ENCODE data around the gene IGSF9. TPM values are rescaled to one million over a fixed set of nuclear protein-coding genes. Genes with fewer than 3 reads are reported as not detected.

IGSF9 gene
- total and polyA plus RNA-seq, 8 donors, result 2.0 to 36.2 (median 7.8) TPM

DNA sequence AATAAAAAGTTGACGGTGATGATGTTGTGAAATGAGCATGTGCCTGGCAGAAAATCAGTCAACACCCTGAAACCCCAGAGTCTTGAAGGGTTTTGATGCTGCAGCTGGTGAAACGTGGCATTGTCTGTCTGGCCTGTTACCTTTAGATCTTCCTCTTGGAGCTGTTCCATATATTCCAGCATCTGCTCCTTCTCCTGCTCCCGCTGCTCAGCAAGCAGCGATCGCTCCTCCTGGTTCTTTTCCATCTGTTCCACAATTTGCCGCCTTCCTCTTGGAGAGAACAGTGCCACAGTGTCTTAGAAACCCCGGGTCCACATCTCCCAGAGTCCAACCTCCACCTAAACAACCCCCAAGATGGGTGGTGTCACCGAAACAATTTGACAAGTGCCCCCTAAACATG lies 61.1 kb downstream of the IGSF9 start:
- TF ChIP-seq EP300 (IDR thresholded peaks at IDR 0.05) (no peak), POLR2A (IDR thresholded peaks at IDR 0.05) (no peak), POLR2AphosphoS5 (IDR thresholded peaks at IDR 0.05) (no peak)
- TF ChIP-seq, protein P1, sequence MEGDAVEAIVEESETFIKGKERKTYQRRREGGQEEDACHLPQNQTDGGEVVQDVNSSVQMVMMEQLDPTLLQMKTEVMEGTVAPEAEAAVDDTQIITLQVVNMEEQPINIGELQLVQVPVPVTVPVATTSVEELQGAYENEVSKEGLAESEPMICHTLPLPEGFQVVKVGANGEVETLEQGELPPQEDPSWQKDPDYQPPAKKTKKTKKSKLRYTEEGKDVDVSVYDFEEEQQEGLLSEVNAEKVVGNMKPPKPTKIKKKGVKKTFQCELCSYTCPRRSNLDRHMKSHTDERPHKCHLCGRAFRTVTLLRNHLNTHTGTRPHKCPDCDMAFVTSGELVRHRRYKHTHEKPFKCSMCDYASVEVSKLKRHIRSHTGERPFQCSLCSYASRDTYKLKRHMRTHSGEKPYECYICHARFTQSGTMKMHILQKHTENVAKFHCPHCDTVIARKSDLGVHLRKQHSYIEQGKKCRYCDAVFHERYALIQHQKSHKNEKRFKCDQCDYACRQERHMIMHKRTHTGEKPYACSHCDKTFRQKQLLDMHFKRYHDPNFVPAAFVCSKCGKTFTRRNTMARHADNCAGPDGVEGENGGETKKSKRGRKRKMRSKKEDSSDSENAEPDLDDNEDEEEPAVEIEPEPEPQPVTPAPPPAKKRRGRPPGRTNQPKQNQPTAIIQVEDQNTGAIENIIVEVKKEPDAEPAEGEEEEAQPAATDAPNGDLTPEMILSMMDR (IDR thresholded peaks at IDR 0.05), result no peak
- Histone ChIP-seq H3K27me3 (no peaks in the 10 kb centered on the region), H3K36me3 (no peaks in the 10 kb centered on the region), H3K4me3 (no peak overlapping the region), H3K9me3 (no peaks in the 10 kb centered on the region), H3K4me1 (peaks cover 0 to 15% (median 3%) of the 10 kb centered on the region in 4 donors), H3K27ac (no peak overlapping the region)
- WGBS, 5 donors, result 75 to 88% (median 80%) methylated on average over 8 of the region's 8 CpGs
- intact Hi-C loops (cut with DNase I; ENCODE audit: low total_unique reads), result no loop called here
- DNase-seq, result no peak

DNA sequence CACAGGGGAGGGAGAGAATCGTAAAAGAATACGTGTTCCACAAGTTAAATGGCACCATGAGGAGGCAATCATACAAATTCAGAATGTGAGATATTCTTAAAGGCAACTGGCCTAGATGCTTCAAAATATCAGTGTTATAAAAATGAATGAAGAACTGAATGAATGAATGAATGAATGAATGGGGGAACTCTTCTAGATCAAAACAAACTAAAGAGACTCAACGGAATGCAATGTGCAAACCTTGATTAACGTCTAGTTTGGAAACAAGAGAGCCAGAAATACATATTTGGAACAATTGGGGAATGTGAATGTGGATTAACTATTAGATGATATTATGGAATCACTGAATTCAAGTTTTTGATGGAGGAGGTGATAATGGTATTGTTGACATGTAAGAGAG lies 62.3 kb downstream of the IGSF9 start:
- Histone ChIP-seq H3K27me3 (no peaks in the 10 kb centered on the region), H3K27ac (no peak overlapping the region), H3K4me1 (peaks cover 0 to 15% (median 3%) of the 10 kb centered on the region in 4 donors), H3K36me3 (no peaks in the 10 kb centered on the region), H3K4me3 (no peak overlapping the region), H3K9me3 (no peaks in the 10 kb centered on the region)
- DNase-seq, result no peak
- 69 to 91% (median 79%) methylated on average over 3 to 4 of the region's 4 CpGs for WGBS, 5 donors
- intact Hi-C loops (cut with DNase I; ENCODE audit: low total_unique reads), result no loop called here
- TF ChIP-seq POLR2AphosphoS5 (IDR thresholded peaks at IDR 0.05) (no peak), EP300 (IDR thresholded peaks at IDR 0.05) (no peak), POLR2A (IDR thresholded peaks at IDR 0.05) (no peak)
- TF ChIP-seq, protein P1 (IDR thresholded peaks at IDR 0.05), result no peak

DNA sequence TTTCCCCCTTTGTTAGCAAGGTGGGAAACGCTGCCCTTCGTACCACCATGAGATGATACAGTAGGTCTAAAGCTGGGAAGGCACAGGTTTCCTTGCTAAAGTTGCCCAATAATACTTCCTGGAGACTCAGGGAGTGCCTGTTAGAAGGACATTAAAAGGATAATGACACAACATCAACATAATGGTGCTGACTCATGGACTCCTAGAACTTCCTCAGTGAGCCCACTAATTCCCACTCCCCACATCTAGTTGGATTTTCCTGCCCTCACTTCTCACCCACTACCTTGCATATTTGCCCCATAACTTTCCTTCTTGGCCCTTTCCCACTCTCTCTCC lies 62.9 kb downstream of the IGSF9 start:
- intact Hi-C loops (cut with DNase I; ENCODE audit: low total_unique reads), result no loop called here
- TF ChIP-seq, protein P1 (IDR thresholded peaks at IDR 0.05), result no peak
- TF ChIP-seq POLR2AphosphoS5 (IDR thresholded peaks at IDR 0.05) (no peak), POLR2A (IDR thresholded peaks at IDR 0.05) (no peak), EP300 (IDR thresholded peaks at IDR 0.05) (no peak)
- H3K27ac ChIP-seq, result no peak overlapping the region
- H3K4me3 ChIP-seq, result no peak overlapping the region
- H3K27me3 ChIP-seq, result no peaks in the 10 kb centered on the region
- WGBS, 5 donors, result 78 to 92% (median 86%) methylated on average over 2 of the region's 2 CpGs
- no peaks in the 10 kb centered on the region for H3K9me3 ChIP-seq
- peaks cover 0 to 15% (median 3%) of the 10 kb centered on the region in 4 donors for H3K4me1 ChIP-seq
- no peak for DNase-seq
- H3K36me3 ChIP-seq, result no peaks in the 10 kb centered on the region

DNA sequence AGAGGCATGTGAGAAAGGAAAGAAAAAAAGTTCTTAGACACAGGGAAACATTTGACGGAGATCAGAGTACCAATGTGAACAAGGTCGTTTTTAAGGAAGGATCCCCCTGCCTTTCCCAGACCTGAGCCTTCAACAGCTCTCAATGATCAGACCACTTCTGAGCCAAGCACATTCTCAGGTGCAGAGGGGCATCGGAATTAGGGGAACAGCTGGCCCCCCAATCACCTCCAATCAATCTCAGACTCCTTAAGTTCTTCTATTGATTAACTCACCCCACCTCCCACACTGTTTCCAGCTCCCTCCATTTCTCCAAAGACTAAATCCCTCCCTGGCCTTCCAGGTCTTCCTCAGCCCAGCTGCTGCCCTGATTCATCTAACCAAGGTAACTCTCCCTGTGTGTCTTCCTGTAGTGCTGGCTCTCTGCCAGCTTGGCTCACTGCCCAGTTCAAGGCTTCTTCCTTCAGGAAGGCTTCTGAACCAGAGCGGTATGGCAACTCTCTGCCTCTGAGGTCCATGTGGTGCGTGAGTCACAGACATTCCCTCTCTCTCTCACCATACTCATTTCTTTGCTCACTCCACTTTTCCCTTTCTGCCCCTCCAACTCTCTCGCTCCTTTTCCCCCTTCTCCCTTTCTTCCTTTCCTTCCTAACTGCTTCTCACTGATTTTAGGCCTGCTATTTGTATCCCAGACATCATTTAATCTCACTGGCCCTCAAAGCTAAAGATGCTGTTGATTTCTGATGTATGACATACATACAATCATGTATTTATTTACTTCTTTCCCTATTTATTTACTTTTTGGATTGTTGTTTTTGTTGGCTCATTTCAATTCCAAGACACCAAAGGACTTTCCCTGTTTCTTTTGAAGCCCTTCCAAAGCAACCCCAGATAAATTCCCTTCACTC lies 63.5 kb downstream of the IGSF9 start:
- H3K9me3 ChIP-seq, result no peaks in the 10 kb centered on the region
- H3K36me3 ChIP-seq, result no peaks in the 10 kb centered on the region
- intact Hi-C loops (cut with DNase I; ENCODE audit: low total_unique reads), result no loop called here
- H3K27me3 ChIP-seq, result no peaks in the 10 kb centered on the region
- peaks cover 0 to 15% (median 3%) of the 10 kb centered on the region in 4 donors for H3K4me1 ChIP-seq
- H3K27ac ChIP-seq, result no peak overlapping the region
- WGBS, 5 donors, result 63 to 65% (median 65%) methylated on average over 6 of the region's 6 CpGs
- no peak overlapping the region for H3K4me3 ChIP-seq
- TF ChIP-seq POLR2A (IDR thresholded peaks at IDR 0.05) (no peak), POLR2AphosphoS5 (IDR thresholded peaks at IDR 0.05) (peak in 1 of 3 donors; percentile 25)
- DNase-seq, result peak; percentile 89 to 91

DNA sequence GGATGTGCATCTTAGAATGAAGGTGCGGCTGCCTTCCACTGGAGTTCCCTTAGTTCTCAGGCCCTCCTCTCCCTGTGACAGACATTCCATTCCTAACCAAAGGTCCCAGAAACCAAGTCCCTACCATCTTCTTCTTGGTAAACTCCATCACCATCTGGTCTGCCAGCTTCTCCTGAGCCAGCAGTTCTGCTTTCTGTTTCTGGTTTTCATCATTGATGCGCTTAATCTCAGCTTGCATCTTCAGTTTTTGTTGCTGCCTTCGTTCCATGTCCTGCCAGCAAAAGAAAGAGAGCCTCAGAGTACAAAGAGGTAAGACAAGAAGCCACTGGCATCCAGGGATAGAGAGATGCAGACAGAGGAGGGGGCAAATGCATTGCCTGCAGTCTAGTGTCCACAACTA lies 65.0 kb downstream of the IGSF9 start:
- WGBS, 5 donors, result 80 to 95% (median 90%) methylated on average over 3 of the region's 3 CpGs
- DNase-seq, result no peak
- Histone ChIP-seq H3K9me3 (no peaks in the 10 kb centered on the region), H3K4me1 (peaks cover 0 to 15% (median 3%) of the 10 kb centered on the region in 4 donors), H3K4me3 (no peak overlapping the region), H3K36me3 (no peaks in the 10 kb centered on the region), H3K27me3 (no peaks in the 10 kb centered on the region), H3K27ac (no peak overlapping the region)
- intact Hi-C loops (cut with DNase I; ENCODE audit: low total_unique reads), result no loop called here
- TF ChIP-seq, protein P1 (IDR thresholded peaks at IDR 0.05), result no peak
- TF ChIP-seq POLR2AphosphoS5 (IDR thresholded peaks at IDR 0.05), result no peak
- TF ChIP-seq EP300 (IDR thresholded peaks at IDR 0.05), result no peak
- no peak for TF ChIP-seq POLR2A (IDR thresholded peaks at IDR 0.05)

Data from stomach (tissue), 9 donors.